Liver (tissue), 9 donors: ENCODE results near the gene CHCHD1. TPM values are rescaled to one million over a fixed set of nuclear protein-coding genes. Genes with fewer than 3 reads are reported as not detected.

Experiments
- DNase-seq: peaks from one replicate; pipeline ENCODE4 v3.0.0-alpha.2; 2017; ENCODE audit warnings: low spot score
- H3K27ac ChIP-seq, 2 donors: one replicate each; pipeline ENCODE4 v1.7.0; 2013; ENCODE audit warnings: inconsistent platforms in 2 of 2, low read length in 2 of 2, control low read depth in 1 of 2, low read depth in 1 of 2, mild to moderate bottlenecking in 1 of 2
- H3K27me3 ChIP-seq, 4 donors: one replicate each; pipeline versions ENCODE4 v1.6.1 to v1.7.0; 2013; ENCODE audit warnings: low read length in 3 of 4, inconsistent platforms in 1 of 4, mild to moderate bottlenecking in 1 of 4, moderate library complexity in 1 of 4; ENCODE audit not compliant: control insufficient read depth in 4 of 4, insufficient read depth in 4 of 4
- H3K36me3 ChIP-seq, 4 donors: one replicate each; pipeline versions ENCODE4 v1.6.1 to v1.7.0; 2013; ENCODE audit warnings: low read length in 3 of 4, mild to moderate bottlenecking in 3 of 4, low read depth in 1 of 4, moderate library complexity in 1 of 4; ENCODE audit not compliant: control insufficient read depth in 4 of 4, insufficient read depth in 3 of 4
- H3K4me1 ChIP-seq, 4 donors: one replicate each; pipeline versions ENCODE4 v1.6.1 to v1.7.0; 2013; ENCODE audit warnings: low read length in 3 of 4, mild to moderate bottlenecking in 3 of 4, moderate library complexity in 1 of 4; ENCODE audit not compliant: control insufficient read depth in 4 of 4, insufficient read depth in 4 of 4
- H3K4me3 ChIP-seq, 3 donors: one replicate each; pipeline versions ENCODE4 v1.6.1 to v1.7.0; 2013; ENCODE audit warnings: low read length in 3 of 3, control low read depth in 1 of 3, low read depth in 1 of 3, mild to moderate bottlenecking in 1 of 3
- H3K9ac ChIP-seq, 2 donors: one replicate each; pipeline ENCODE4 v1.7.0; 2013; ENCODE audit warnings: low read length in 2 of 2, mild to moderate bottlenecking in 2 of 2, moderate library complexity in 2 of 2, control low read depth in 1 of 2, low read depth in 1 of 2
- H3K9me3 ChIP-seq, 4 donors: one replicate each; pipeline versions ENCODE4 v1.6.1 to v1.7.0; 2013; ENCODE audit warnings: low read length in 3 of 4; ENCODE audit not compliant: control insufficient read depth in 4 of 4
- EGR1 ChIP-seq, 2 donors: IDR thresholded peaks; 2 replicates each; pipeline ENCODE4 v1.6.1; 2016 to 2018; ENCODE audit warnings: antibody characterized with exemption in 2 of 2, low read depth in 2 of 2
- FOXA1 ChIP-seq: IDR thresholded peaks from 2 replicates; pipeline ENCODE4 v1.6.1; 2016; ENCODE audit warnings: antibody characterized with exemption
- FOXA2 ChIP-seq: IDR thresholded peaks from 2 replicates; pipeline ENCODE4 v1.6.1; 2016; ENCODE audit warnings: antibody characterized with exemption
- GABPA ChIP-seq, 2 donors: IDR thresholded peaks in 1 of 2; conservative IDR thresholded peaks in 1 of 2; 2 replicates each; pipeline ENCODE4 v1.6.1; 2016; ENCODE audit warnings: antibody characterized with exemption in 2 of 2, mild to moderate bottlenecking in 1 of 2, moderate library complexity in 1 of 2
- HNF4A ChIP-seq, 2 donors: conservative IDR thresholded peaks; 2 replicates each; pipeline ENCODE4 v1.6.1; 2016; ENCODE audit warnings: antibody characterized with exemption in 2 of 2, mild to moderate bottlenecking in 2 of 2
- HNF4G ChIP-seq: IDR thresholded peaks from 2 replicates; pipeline ENCODE4 v1.6.1; 2016; ENCODE audit warnings: antibody characterized with exemption
- JUND ChIP-seq, 2 donors: IDR thresholded peaks; 2 replicates each; pipeline ENCODE4 v1.6.1; 2016; ENCODE audit warnings: antibody characterized with exemption in 2 of 2
- NR2F2 ChIP-seq: IDR thresholded peaks from 2 replicates; pipeline ENCODE4 v1.6.1; 2016; ENCODE audit warnings: antibody characterized with exemption
- RAD21 ChIP-seq, 2 donors: IDR thresholded peaks; 2 replicates each; pipeline ENCODE4 v1.6.1; 2016; ENCODE audit warnings: antibody characterized with exemption in 2 of 2, mild to moderate bottlenecking in 2 of 2
- RXRA ChIP-seq, 2 donors: IDR thresholded peaks; 2 replicates each; pipeline ENCODE4 v1.6.1; 2017 to 2018; ENCODE audit warnings: antibody characterized with exemption in 2 of 2, mild to moderate bottlenecking in 1 of 2
- SP1 ChIP-seq: IDR thresholded peaks from 2 replicates; pipeline ENCODE4 v1.6.1; 2018; ENCODE audit warnings: antibody characterized with exemption, mild to moderate bottlenecking
- TAF1 ChIP-seq: conservative IDR thresholded peaks from 2 replicates; pipeline ENCODE4 v1.6.1; 2016; ENCODE audit warnings: antibody characterized with exemption, mild to moderate bottlenecking
- YY1 ChIP-seq: IDR thresholded peaks from 2 replicates; pipeline ENCODE4 v1.6.1; 2016; ENCODE audit warnings: antibody characterized with exemption, mild to moderate bottlenecking
- WGBS: extraction: QIAGEN DNeasy Blood & Tissue Kit; methylation state at CpG from one replicate; pipeline ENCODE4 v1.1.7; 2013; 5-methylcytosine and 5-hydroxymethylcytosine counted together
- polyA plus RNA-seq, 2 donors: library from polyadenylated mRNA; stranded (reverse) in 1 of 2; unstranded in 1 of 2; fragments of 200-250 nt in 1 of 2; fragments of >200 nt in 1 of 2; fragmentation: Nextera tagmentation in 1 of 2; extraction: Ambion mirVana in 1 of 2; gene quantifications; one replicate each; pipeline versions ENCODE4 v1.2.1 to v1.2.3, GENCODE V29; 2013 to 2015
- total RNA-seq, 2 donors: library from RNA; depleted of rRNA; stranded (reverse); fragments of >200 nt; gene quantifications; one replicate each; pipeline ENCODE4 v1.2.3, GENCODE V29; 2014
- TF ChIP-seq, protein P1 (sequence below): IDR thresholded peaks from 2 replicates; pipeline ENCODE4 v1.6.1; 2016; ENCODE audit warnings: antibody characterized with exemption
- TF ChIP-seq, protein P2 (sequence below): IDR thresholded peaks from 2 replicates; pipeline ENCODE4 v1.6.1; 2016; ENCODE audit warnings: antibody characterized with exemption
- TF ChIP-seq, protein P3 (sequence below): IDR thresholded peaks from 2 replicates; pipeline ENCODE4 v1.6.1; 2016; ENCODE audit warnings: antibody characterized with exemption, mild to moderate bottlenecking
- TF ChIP-seq, protein P4 (sequence below): fragments of 150-350 bp; IDR thresholded peaks from 2 replicates; pipeline ENCODE4 v1.5.1; 2017; ENCODE audit warnings: improper control_type of control experiment, low read depth, low read length; ENCODE audit not compliant: missing input control
- TF ChIP-seq, protein P5 (sequence below): IDR thresholded peaks from 2 replicates; pipeline ENCODE4 v1.6.1; 2016; ENCODE audit warnings: antibody characterized with exemption
- donor health status: healthy.
- donor health status: healthy.
- donor health status: healthy.
- donor health status: healthy.
- donor health status: healthy.

The CHCHD1 gene
- total and polyA plus RNA-seq, 4 donors, result 7.6 to 47.4 (median 23.1) TPM

DNA sequence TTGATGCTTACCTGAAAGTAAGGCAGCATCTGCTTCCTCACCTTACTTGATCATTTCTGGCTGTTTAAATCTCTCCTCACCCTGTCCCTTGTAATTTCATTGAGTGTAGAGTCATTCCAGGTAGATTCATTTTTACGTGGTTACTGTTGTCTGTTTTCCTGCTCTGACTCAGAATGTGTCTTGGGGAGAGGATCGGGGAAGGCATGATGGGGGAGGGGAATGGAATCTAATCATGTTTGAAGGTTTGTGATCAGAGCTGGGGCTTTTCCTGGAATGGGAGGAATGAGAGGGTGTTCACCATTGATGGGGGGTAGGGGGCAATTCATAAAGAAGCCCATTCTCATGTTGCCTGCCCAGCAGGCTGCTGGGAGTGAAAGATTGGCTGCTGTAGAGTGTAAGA lies 18.9 kb upstream of the CHCHD1 start (continued):
- TF ChIP-seq, protein P1, sequence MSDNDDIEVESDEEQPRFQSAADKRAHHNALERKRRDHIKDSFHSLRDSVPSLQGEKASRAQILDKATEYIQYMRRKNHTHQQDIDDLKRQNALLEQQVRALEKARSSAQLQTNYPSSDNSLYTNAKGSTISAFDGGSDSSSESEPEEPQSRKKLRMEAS, result no peak
- TF ChIP-seq RAD21 (IDR thresholded peaks at IDR 0.05) (no peak), YY1 (no peak), SP1 (no peak)
- TF ChIP-seq, protein P2, sequence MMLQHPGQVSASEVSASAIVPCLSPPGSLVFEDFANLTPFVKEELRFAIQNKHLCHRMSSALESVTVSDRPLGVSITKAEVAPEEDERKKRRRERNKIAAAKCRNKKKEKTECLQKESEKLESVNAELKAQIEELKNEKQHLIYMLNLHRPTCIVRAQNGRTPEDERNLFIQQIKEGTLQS, result no peak

DNA sequence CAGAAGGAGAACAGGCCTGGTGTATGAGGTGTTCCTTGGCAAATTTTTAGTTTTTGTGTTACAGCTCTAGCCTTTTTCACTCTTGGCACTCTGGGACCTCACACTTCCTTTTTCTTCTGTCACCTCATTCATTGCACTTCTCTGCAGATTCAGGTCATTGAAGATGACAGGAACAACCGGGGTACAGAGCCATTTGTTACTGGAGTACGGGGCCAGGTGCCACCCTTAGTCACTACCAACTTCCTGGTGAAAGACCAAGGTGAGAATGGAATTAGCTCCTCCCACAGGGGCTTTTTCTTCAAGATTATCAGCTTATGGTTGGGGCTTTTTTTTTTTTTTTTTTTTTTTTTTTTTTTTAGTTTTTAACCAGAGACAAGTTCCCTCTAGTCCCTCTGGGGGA lies 18.5 kb upstream of the CHCHD1 start:
- Histone ChIP-seq H3K9me3 (no peaks in the 10 kb centered on the region), H3K4me1 (no peaks in the 10 kb centered on the region), H3K9ac (no peak overlapping the region), H3K36me3 (peaks cover 30 to 92% (median 72%) of the 10 kb centered on the region in 4 donors), H3K27ac (no peak overlapping the region), H3K27me3 (no peaks in the 10 kb centered on the region), H3K4me3 (no peak overlapping the region)
- no peak for DNase-seq
- WGBS, result 89% methylated on average over 2 of the region's 2 CpGs
- TF ChIP-seq, protein P3, sequence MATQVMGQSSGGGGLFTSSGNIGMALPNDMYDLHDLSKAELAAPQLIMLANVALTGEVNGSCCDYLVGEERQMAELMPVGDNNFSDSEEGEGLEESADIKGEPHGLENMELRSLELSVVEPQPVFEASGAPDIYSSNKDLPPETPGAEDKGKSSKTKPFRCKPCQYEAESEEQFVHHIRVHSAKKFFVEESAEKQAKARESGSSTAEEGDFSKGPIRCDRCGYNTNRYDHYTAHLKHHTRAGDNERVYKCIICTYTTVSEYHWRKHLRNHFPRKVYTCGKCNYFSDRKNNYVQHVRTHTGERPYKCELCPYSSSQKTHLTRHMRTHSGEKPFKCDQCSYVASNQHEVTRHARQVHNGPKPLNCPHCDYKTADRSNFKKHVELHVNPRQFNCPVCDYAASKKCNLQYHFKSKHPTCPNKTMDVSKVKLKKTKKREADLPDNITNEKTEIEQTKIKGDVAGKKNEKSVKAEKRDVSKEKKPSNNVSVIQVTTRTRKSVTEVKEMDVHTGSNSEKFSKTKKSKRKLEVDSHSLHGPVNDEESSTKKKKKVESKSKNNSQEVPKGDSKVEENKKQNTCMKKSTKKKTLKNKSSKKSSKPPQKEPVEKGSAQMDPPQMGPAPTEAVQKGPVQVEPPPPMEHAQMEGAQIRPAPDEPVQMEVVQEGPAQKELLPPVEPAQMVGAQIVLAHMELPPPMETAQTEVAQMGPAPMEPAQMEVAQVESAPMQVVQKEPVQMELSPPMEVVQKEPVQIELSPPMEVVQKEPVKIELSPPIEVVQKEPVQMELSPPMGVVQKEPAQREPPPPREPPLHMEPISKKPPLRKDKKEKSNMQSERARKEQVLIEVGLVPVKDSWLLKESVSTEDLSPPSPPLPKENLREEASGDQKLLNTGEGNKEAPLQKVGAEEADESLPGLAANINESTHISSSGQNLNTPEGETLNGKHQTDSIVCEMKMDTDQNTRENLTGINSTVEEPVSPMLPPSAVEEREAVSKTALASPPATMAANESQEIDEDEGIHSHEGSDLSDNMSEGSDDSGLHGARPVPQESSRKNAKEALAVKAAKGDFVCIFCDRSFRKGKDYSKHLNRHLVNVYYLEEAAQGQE, result no peak
- TF ChIP-seq TAF1 (no peak), GABPA (IDR thresholded peaks at IDR 0.05 in 1 of 2, conservative IDR thresholded peaks at IDR 0.05 in 1 of 2) (no peak), YY1 (no peak), NR2F2 (no peak), HNF4G (no peak), RAD21 (IDR thresholded peaks at IDR 0.05) (no peak), FOXA1 (no peak), FOXA2 (no peak), JUND (IDR thresholded peaks at IDR 0.05) (no peak), RXRA (IDR thresholded peaks at IDR 0.05) (no peak)
- TF ChIP-seq, protein P2, result no peak
- TF ChIP-seq, protein P1, result no peak

DNA sequence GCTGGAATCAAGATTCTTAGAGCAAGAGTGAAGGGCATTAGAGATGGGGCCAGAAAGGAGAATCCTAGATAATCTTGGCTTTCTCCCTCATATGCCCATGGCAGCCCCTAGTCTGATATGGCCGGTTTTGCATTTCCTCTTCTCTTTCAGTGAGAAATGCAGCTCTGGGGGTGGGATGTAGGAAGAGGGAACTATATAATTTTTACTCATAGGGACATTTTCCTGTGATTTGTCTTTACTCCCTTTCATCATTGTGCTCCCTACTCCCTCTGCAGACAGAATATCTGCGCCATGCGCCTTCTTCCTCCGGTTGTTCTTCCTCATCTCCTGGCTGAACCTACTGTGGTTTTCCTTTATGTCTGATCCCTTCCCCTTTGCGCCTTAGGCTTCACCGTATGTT lies 16.8 kb upstream of the CHCHD1 start:
- WGBS, result 91% methylated on average over 6 of the region's 6 CpGs
- DNase-seq, result no peak
- no peaks in the 10 kb centered on the region for H3K9me3 ChIP-seq
- H3K27ac ChIP-seq, result no peak overlapping the region
- H3K4me3 ChIP-seq, result no peak overlapping the region
- peaks cover 35 to 94% (median 79%) of the 10 kb centered on the region in 4 donors for H3K36me3 ChIP-seq
- H3K27me3 ChIP-seq, result no peaks in the 10 kb centered on the region
- no peaks in the 10 kb centered on the region for H3K4me1 ChIP-seq
- H3K9ac ChIP-seq, result no peak overlapping the region
- TF ChIP-seq GABPA (IDR thresholded peaks at IDR 0.05 in 1 of 2, conservative IDR thresholded peaks at IDR 0.05 in 1 of 2) (no peak), EGR1 (IDR thresholded peaks at IDR 0.05; ENCODE audit: low read depth in 2 of 2) (no peak), RXRA (IDR thresholded peaks at IDR 0.05) (no peak), RAD21 (IDR thresholded peaks at IDR 0.05) (no peak), SP1 (no peak), FOXA2 (no peak), FOXA1 (no peak), JUND (IDR thresholded peaks at IDR 0.05) (no peak), HNF4G (no peak), HNF4A (conservative IDR thresholded peaks at IDR 0.05) (no peak)
- TF ChIP-seq, protein P4, sequence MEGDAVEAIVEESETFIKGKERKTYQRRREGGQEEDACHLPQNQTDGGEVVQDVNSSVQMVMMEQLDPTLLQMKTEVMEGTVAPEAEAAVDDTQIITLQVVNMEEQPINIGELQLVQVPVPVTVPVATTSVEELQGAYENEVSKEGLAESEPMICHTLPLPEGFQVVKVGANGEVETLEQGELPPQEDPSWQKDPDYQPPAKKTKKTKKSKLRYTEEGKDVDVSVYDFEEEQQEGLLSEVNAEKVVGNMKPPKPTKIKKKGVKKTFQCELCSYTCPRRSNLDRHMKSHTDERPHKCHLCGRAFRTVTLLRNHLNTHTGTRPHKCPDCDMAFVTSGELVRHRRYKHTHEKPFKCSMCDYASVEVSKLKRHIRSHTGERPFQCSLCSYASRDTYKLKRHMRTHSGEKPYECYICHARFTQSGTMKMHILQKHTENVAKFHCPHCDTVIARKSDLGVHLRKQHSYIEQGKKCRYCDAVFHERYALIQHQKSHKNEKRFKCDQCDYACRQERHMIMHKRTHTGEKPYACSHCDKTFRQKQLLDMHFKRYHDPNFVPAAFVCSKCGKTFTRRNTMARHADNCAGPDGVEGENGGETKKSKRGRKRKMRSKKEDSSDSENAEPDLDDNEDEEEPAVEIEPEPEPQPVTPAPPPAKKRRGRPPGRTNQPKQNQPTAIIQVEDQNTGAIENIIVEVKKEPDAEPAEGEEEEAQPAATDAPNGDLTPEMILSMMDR, result no peak
- TF ChIP-seq, protein P5, sequence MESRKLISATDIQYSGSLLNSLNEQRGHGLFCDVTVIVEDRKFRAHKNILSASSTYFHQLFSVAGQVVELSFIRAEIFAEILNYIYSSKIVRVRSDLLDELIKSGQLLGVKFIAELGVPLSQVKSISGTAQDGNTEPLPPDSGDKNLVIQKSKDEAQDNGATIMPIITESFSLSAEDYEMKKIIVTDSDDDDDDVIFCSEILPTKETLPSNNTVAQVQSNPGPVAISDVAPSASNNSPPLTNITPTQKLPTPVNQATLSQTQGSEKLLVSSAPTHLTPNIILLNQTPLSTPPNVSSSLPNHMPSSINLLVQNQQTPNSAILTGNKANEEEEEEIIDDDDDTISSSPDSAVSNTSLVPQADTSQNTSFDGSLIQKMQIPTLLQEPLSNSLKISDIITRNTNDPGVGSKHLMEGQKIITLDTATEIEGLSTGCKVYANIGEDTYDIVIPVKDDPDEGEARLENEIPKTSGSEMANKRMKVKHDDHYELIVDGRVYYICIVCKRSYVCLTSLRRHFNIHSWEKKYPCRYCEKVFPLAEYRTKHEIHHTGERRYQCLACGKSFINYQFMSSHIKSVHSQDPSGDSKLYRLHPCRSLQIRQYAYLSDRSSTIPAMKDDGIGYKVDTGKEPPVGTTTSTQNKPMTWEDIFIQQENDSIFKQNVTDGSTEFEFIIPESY, result no peak
- TF ChIP-seq, protein P2, result no peak
- TF ChIP-seq, protein P1, result no peak
